CD14-positive monocyte (primary cell): ENCODE measurements around the gene KLHDC9. TPM values are rescaled to one million over a fixed set of nuclear protein-coding genes. Genes with fewer than 3 reads are reported as not detected.
A peak's percentile ranks its signal among the peaks of the same experiment; 100 is the strongest.

Experiments
- DNase-seq, 3 donors: peaks; one replicate each; pipeline ENCODE4 v3.0.0-alpha.2; 2011 to 2022
- H2AFZ ChIP-seq: 2 replicates; pipeline ENCODE4 v1.6.0; 2012; ENCODE audit warnings: mild to moderate bottlenecking, low read depth, low read length, inconsistent platforms; ENCODE audit not compliant: insufficient read depth, poor library complexity, severe bottlenecking
- H3K27ac ChIP-seq, 2 donors: 1 replicate in 1 of 2; 2 replicates in 1 of 2; pipeline ENCODE4 v1.5.1; 2012 to 2013; ENCODE audit warnings: low read length in 2 of 2, control low read depth in 1 of 2, inconsistent platforms in 1 of 2, low read depth in 1 of 2, mild to moderate bottlenecking in 1 of 2
- H3K27me3 ChIP-seq, 2 donors: one replicate each; pipeline versions ENCODE4 v1.6.0 to v1.6.1; 2011 to 2013; ENCODE audit warnings: low read length in 2 of 2; ENCODE audit not compliant: control insufficient read depth in 2 of 2, insufficient read depth in 2 of 2
- H3K36me3 ChIP-seq, 2 donors: replicated peaks in 1 of 2; 1 replicate in 1 of 2; 2 replicates in 1 of 2; pipeline versions ENCODE4 v1.5.1 to v1.6.1; 2012 to 2013; ENCODE audit warnings: low read length in 2 of 2, control low read depth in 1 of 2, inconsistent platforms in 1 of 2, mild to moderate bottlenecking in 1 of 2; ENCODE audit not compliant: insufficient read depth in 2 of 2, control insufficient read depth in 1 of 2
- H3K4me1 ChIP-seq, 2 donors: 1 replicate in 1 of 2; 2 replicates in 1 of 2; pipeline versions ENCODE4 v1.5.1 to v1.6.1; 2012 to 2013; ENCODE audit warnings: low read length in 2 of 2, control low read depth in 1 of 2, inconsistent platforms in 1 of 2, mild to moderate bottlenecking in 1 of 2, moderate library complexity in 1 of 2; ENCODE audit not compliant: insufficient read depth in 2 of 2, control insufficient read depth in 1 of 2
- H3K4me2 ChIP-seq: replicated peaks from 2 replicates; pipeline ENCODE3; 2012; ENCODE audit warnings: low read length, moderate library complexity, mild to moderate bottlenecking; ENCODE audit not compliant: poor library complexity, severe bottlenecking; ENCODE audit errors: extremely low read depth
- H3K4me3 ChIP-seq, 3 experiments: fragments of 200-600 bp in 1 of 3; sonication (generic) in 1 of 3; replicated peaks in 1 of 3; 1 replicate in 2 of 3; 2 replicates in 1 of 3; pipeline ENCODE4 v1.5.1; 2011 to 2013; ENCODE audit warnings: low read length in 3 of 3, mild to moderate bottlenecking in 3 of 3, control low read depth in 2 of 3, low read depth in 2 of 3, inconsistent platforms in 1 of 3, moderate library complexity in 1 of 3
- H3K79me2 ChIP-seq: 2 replicates; pipeline ENCODE4 v1.6.0; 2012; ENCODE audit warnings: mild to moderate bottlenecking, control low read depth, inconsistent platforms, low read length, moderate library complexity; ENCODE audit not compliant: insufficient read depth
- H3K9ac ChIP-seq: 2 replicates; pipeline ENCODE4 v1.6.0; 2017; ENCODE audit warnings: low read length, mild to moderate bottlenecking; ENCODE audit not compliant: insufficient read depth, poor library complexity, severe bottlenecking
- H3K9me3 ChIP-seq, 2 donors: replicated peaks in 1 of 2; 1 replicate in 1 of 2; 2 replicates in 1 of 2; pipeline versions ENCODE4 v1.5.1 to v1.6.1; 2012 to 2013; ENCODE audit warnings: low read length in 2 of 2, control low read depth in 1 of 2; ENCODE audit not compliant: control insufficient read depth in 1 of 2, insufficient read depth in 1 of 2
- H4K20me1 ChIP-seq: 2 replicates; pipeline ENCODE4 v1.6.0; 2012; ENCODE audit warnings: mild to moderate bottlenecking, low read length, control low read depth, moderate library complexity; ENCODE audit not compliant: insufficient read depth
- H3K27ac Mint-ChIP-seq, 7 donors: one replicate each; pipeline ENCODE4 v1.8.0; 2020; ENCODE audit warnings: mild to moderate bottlenecking in 7 of 7, mixed read lengths in 7 of 7, moderate library complexity in 6 of 7, inconsistent platforms in 2 of 7
- H3K27me3 Mint-ChIP-seq, 3 donors: one replicate each; pipeline ENCODE4 v1.8.0; 2021 to 2022; ENCODE audit warnings: low read depth in 3 of 3, mild to moderate bottlenecking in 3 of 3, mixed read lengths in 3 of 3, moderate library complexity in 3 of 3, inconsistent platforms in 1 of 3
- H3K36me3 Mint-ChIP-seq, 2 donors: one replicate each; pipeline ENCODE4 v1.8.0; 2020; ENCODE audit warnings: mixed read lengths in 2 of 2, inconsistent platforms in 1 of 2, mild to moderate bottlenecking in 1 of 2
- H3K4me1 Mint-ChIP-seq: one replicate; pipeline ENCODE4 v1.8.0; 2020; ENCODE audit warnings: mild to moderate bottlenecking, mixed read lengths
- H3K4me3 Mint-ChIP-seq, 2 donors: one replicate each; pipeline ENCODE4 v1.8.0; 2020; ENCODE audit warnings: mild to moderate bottlenecking in 2 of 2, mixed read lengths in 2 of 2, moderate library complexity in 1 of 2
- H3K9me3 Mint-ChIP-seq, 7 donors: one replicate each; pipeline ENCODE4 v1.8.0; 2020 to 2022; ENCODE audit warnings: mixed read lengths in 7 of 7, mild to moderate bottlenecking in 6 of 7, moderate library complexity in 6 of 7, inconsistent platforms in 2 of 7
- WGBS: methylation state at CpG from one replicate; pipeline ENCODE4 v1.1.5; 2013; ENCODE audit warnings: missing lambda C conversion rate; ENCODE audit not compliant: insufficient coverage; 5-methylcytosine and 5-hydroxymethylcytosine counted together
- intact Hi-C, 2 donors: fragments of 100-400 bp; cut with micrococcal nuclease; formaldehyde crosslinking; loops; one replicate each; pipeline versions ENCODE4 v1.15.0 to v1.15.1; 2023
- polyA plus RNA-seq, 3 donors: library from polyadenylated mRNA; depleted of rRNA in 1 of 3; unstranded in 2 of 3; stranded (reverse) in 1 of 3; fragments of 300-500 nt in 2 of 3; fragments of >200 nt in 1 of 3; fragmentation: Illumina TruSeq in 2 of 3; gene quantifications; 1 replicate in 2 of 3; 2 replicates in 1 of 3; pipeline ENCODE4 v1.2.3, GENCODE V29; 2012 to 2021
- TF ChIP-seq, protein P1 (sequence below): fragments of 200-600 bp; IDR thresholded peaks from one replicate; pipeline ENCODE4 v1.8.0; 2022; ENCODE audit warnings: antibody characterized with exemption, mild to moderate bottlenecking

Gene KLHDC9
- polyA plus RNA-seq, 3 donors, result 0.08 TPM; not detected in 2

DNA sequence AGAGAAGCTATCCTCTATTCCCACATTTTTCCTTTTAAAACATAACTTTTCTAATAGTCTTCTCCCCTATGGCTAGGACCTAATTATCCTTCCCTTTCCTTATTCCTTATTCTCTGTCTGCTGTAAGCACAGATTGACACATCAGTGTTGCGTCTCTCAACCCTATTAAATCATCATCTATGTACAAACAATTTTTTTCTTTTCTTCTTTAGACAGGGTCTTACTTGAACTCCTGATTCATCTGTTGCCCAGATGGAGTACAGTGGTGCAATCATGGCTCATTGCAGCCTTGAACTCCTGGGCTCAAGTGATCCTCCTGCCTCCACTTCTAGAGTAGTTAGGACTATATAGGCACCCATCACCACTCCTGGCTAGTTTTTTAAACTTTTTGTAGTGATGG is 8.3 kb downstream of the KLHDC9 start:
- H3K27ac ChIP-seq, result no peak overlapping the region
- H3K36me3 Mint-ChIP-seq, result peaks cover 36 to 55% of the 10 kb centered on the region in 2 donors
- WGBS, result 75% methylated on average over 1 of the region's 1 CpG
- H3K9me3 Mint-ChIP-seq, result no peaks in the 10 kb centered on the region
- peaks cover 6 to 7% of the 10 kb centered on the region in 2 donors for H3K4me1 ChIP-seq
- no peak overlapping the region for H3K9ac ChIP-seq
- H3K36me3 ChIP-seq, result peaks cover 13 to 53% of the 10 kb centered on the region in 2 donors
- TF ChIP-seq, protein P1, sequence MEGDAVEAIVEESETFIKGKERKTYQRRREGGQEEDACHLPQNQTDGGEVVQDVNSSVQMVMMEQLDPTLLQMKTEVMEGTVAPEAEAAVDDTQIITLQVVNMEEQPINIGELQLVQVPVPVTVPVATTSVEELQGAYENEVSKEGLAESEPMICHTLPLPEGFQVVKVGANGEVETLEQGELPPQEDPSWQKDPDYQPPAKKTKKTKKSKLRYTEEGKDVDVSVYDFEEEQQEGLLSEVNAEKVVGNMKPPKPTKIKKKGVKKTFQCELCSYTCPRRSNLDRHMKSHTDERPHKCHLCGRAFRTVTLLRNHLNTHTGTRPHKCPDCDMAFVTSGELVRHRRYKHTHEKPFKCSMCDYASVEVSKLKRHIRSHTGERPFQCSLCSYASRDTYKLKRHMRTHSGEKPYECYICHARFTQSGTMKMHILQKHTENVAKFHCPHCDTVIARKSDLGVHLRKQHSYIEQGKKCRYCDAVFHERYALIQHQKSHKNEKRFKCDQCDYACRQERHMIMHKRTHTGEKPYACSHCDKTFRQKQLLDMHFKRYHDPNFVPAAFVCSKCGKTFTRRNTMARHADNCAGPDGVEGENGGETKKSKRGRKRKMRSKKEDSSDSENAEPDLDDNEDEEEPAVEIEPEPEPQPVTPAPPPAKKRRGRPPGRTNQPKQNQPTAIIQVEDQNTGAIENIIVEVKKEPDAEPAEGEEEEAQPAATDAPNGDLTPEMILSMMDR, result no peak
- no peaks in the 10 kb centered on the region for H3K27me3 ChIP-seq
- intact Hi-C loops, result no loop called here
- DNase-seq, result no peak
- H3K27ac Mint-ChIP-seq, result no peak overlapping the region
- H2AFZ ChIP-seq, result no peak overlapping the region
- H3K4me2 ChIP-seq, result no peak overlapping the region
- H3K27me3 Mint-ChIP-seq, result no peaks in the 10 kb centered on the region
- H3K79me2 ChIP-seq, result peaks cover 93% of the 10 kb centered on the region
- no peaks in the 10 kb centered on the region for H3K9me3 ChIP-seq
- peaks cover 93% of the 10 kb centered on the region for H4K20me1 ChIP-seq
- H3K4me3 ChIP-seq, result no peak overlapping the region
- H3K4me1 Mint-ChIP-seq, result peaks cover 15% of the 10 kb centered on the region
- no peak overlapping the region for H3K4me3 Mint-ChIP-seq

DNA sequence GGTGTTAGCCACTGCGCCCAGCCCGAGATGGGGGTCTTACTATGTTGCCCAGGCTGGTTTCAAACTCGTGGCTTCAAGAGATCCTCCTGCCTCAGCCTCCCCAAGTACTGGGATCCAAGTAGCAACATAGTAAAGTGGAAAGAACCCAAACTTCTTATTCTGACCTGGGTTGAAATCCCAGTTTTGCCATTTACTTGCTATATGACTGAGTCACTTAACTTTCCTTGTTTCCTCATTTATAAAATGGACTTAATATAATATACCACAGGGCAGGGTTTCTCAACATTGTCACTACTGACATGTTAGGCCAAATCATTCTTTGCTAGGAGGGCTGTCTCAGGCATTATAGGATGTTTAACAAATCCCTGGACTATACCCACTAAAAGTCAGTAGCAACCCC is 13.0 kb downstream of the KLHDC9 start:
- intact Hi-C loops, result no loop called here
- H3K27me3 Mint-ChIP-seq, result no peaks in the 10 kb centered on the region
- peaks cover 0 to 21% of the 10 kb centered on the region in 2 donors for H3K36me3 ChIP-seq
- no peak overlapping the region for H2AFZ ChIP-seq
- peaks cover 30 to 49% of the 10 kb centered on the region in 2 donors for H3K4me1 ChIP-seq
- H3K4me3 ChIP-seq, result peak overlapping the region in 1 of 3 experiments; percentile 30
- peaks cover 96% of the 10 kb centered on the region for H4K20me1 ChIP-seq
- peak overlapping the region; percentile 75 to 89 (median 82) for H3K27ac Mint-ChIP-seq
- TF ChIP-seq, protein P1, result no peak
- peaks cover 50% of the 10 kb centered on the region for H3K4me1 Mint-ChIP-seq
- H3K9me3 Mint-ChIP-seq, result no peaks in the 10 kb centered on the region
- no CpG with 5 or more reads among the region's 3 CpGs for WGBS
- DNase-seq, result peak in 2 of 3 donors; percentile 44 to 54
- no peak overlapping the region for H3K9ac ChIP-seq
- no peaks in the 10 kb centered on the region for H3K27me3 ChIP-seq
- H3K4me3 Mint-ChIP-seq, result peak overlapping the region in 1 of 2 donors; percentile 59
- H3K9me3 ChIP-seq, result no peaks in the 10 kb centered on the region
- peak overlapping the region; percentile 37 for H3K4me2 ChIP-seq
- H3K27ac ChIP-seq, result peak overlapping the region in 1 of 2 donors; percentile 70
- peaks cover 100% of the 10 kb centered on the region for H3K79me2 ChIP-seq
- peaks cover 16 to 38% of the 10 kb centered on the region in 2 donors for H3K36me3 Mint-ChIP-seq
